Activated naive CD8-positive, alpha-beta T cell treated with anti-CD3 and anti-CD28 coated beads, Interleukin-2, amount 50 U/mL, for 24 hours (primary cell): ENCODE measurements around the gene VTA1.
A peak's percentile ranks its signal among the peaks of the same experiment; 100 is the strongest.
"Not testable (repeated sequence)": the region's sequence is repeated elsewhere in the genome, so short reads cannot be mapped to it uniquely, and the experiment has no call there.

ENCODE experiments used
- ATAC-seq: fragments of 150-1000 bp; cut with Tn5 transposase; one replicate; pipeline ENCODE4 v1.10.0; 2021
- DNase-seq: peaks from one replicate; pipeline ENCODE4 v3.0.0; 2021
- H3K27ac Mint-ChIP-seq: one replicate; pipeline ENCODE4 v1.8.0; 2021; ENCODE audit warnings: mild to moderate bottlenecking, mixed read lengths
- H3K27me3 Mint-ChIP-seq: one replicate; pipeline ENCODE4 v1.8.0; 2021; ENCODE audit warnings: mixed read lengths
- H3K36me3 Mint-ChIP-seq: one replicate; pipeline ENCODE4 v1.8.0; 2021; ENCODE audit warnings: low read depth, mixed read lengths
- H3K4me1 Mint-ChIP-seq: one replicate; pipeline ENCODE4 v1.8.0; 2021; ENCODE audit warnings: mixed read lengths
- H3K4me3 Mint-ChIP-seq: one replicate; pipeline ENCODE4 v1.8.0; 2021; ENCODE audit warnings: mild to moderate bottlenecking, moderate library complexity, mixed read lengths
- H3K9me3 Mint-ChIP-seq: one replicate; pipeline ENCODE4 v1.8.0; 2021; ENCODE audit warnings: mixed read lengths

The VTA1 gene

GRCh38 chr6:142146828-142147662 is at the start of gene VTA1, which contains the start of gene NMBR:
Gene VTA1, plus strand, starts transcription at chr6:142147263. Its CDS starts 25 bp downstream, at chr6:142147288.
Gene NMBR, minus strand, starts transcription at chr6:142147122. Its CDS starts 58,464 bp downstream, at chr6:142088658.
- Mint-ChIP-seq H3K36me3 (peaks cover 11% of the 10 kb centered on the region), H3K9me3 (no peaks in the 10 kb centered on the region), H3K4me1 (peaks cover 62% of the 10 kb centered on the region), H3K27ac (peak within 1 kb of the TSS; percentile 89), H3K27me3 (no peaks in the 10 kb centered on the region), H3K4me3 (peak within 1 kb of the TSS; percentile 96)
- ATAC-seq (peak; percentile 99), DNase-seq (peak; percentile 93)

- H3K27me3 Mint-ChIP-seq, H3K4me3 Mint-ChIP-seq, H3K36me3 Mint-ChIP-seq, ATAC-seq, H3K4me1 Mint-ChIP-seq, H3K9me3 Mint-ChIP-seq, H3K27ac Mint-ChIP-seq, DNase-seq: not testable (repeated sequence)
Measured at GRCh38 chr6:142104820-142105219, 42.2 kb upstream of the VTA1 start.

GRCh38 chr6:142110820-142111219 is 36.2 kb upstream of the VTA1 start:
- not testable (repeated sequence) for H3K36me3 Mint-ChIP-seq, H3K27ac Mint-ChIP-seq, H3K27me3 Mint-ChIP-seq, H3K9me3 Mint-ChIP-seq, H3K4me3 Mint-ChIP-seq, H3K4me1 Mint-ChIP-seq, ATAC-seq, DNase-seq

GRCh38 chr6:142112451-142113061 is 34.5 kb upstream of the VTA1 start:
- ATAC-seq (no peak), DNase-seq (peak; percentile 81)
- Mint-ChIP-seq H3K4me3 (no peak overlapping the region), H3K27me3 (peaks cover 3% of the 10 kb centered on the region), H3K9me3 (no peaks in the 10 kb centered on the region), H3K4me1 (no peaks in the 10 kb centered on the region), H3K27ac (no peak overlapping the region), H3K36me3 (no peaks in the 10 kb centered on the region)

GRCh38 chr6:142117366-142117765 is 29.7 kb upstream of the VTA1 start:
- no peaks in the 10 kb centered on the region for H3K9me3 Mint-ChIP-seq
- ATAC-seq (no peak), DNase-seq (no peak)
- H3K36me3 Mint-ChIP-seq, result no peaks in the 10 kb centered on the region
- no peaks in the 10 kb centered on the region for H3K27me3 Mint-ChIP-seq
- H3K27ac Mint-ChIP-seq, result no peak overlapping the region
- no peaks in the 10 kb centered on the region for H3K4me1 Mint-ChIP-seq
- no peak overlapping the region for H3K4me3 Mint-ChIP-seq

GRCh38 chr6:142118328-142118727 is 28.7 kb upstream of the VTA1 start:
- Mint-ChIP-seq H3K27ac (no peak overlapping the region), H3K27me3 (peaks cover 2% of the 10 kb centered on the region), H3K4me3 (no peak overlapping the region), H3K4me1 (no peaks in the 10 kb centered on the region), H3K36me3 (no peaks in the 10 kb centered on the region), H3K9me3 (no peaks in the 10 kb centered on the region)
- no peak for DNase-seq
- no peak for ATAC-seq

GRCh38 chr6:142118925-142119324 is 28.1 kb upstream of the VTA1 start:
- Mint-ChIP-seq H3K27me3 (peaks cover 2% of the 10 kb centered on the region), H3K4me3 (no peak overlapping the region), H3K4me1 (no peaks in the 10 kb centered on the region), H3K36me3 (no peaks in the 10 kb centered on the region), H3K27ac (no peak overlapping the region), H3K9me3 (no peaks in the 10 kb centered on the region)
- DNase-seq (no peak), ATAC-seq (no peak)

- no peaks in the 10 kb centered on the region for H3K4me1 Mint-ChIP-seq
- no peak for ATAC-seq
Measured at GRCh38 chr6:142121342-142121741, 25.7 kb upstream of the VTA1 start.

GRCh38 chr6:142130814-142131213 is 16.2 kb upstream of the VTA1 start:
- H3K27me3 Mint-ChIP-seq, result peaks cover 8% of the 10 kb centered on the region

More at GRCh38 chr6:142121342-142121741, 25.7 kb upstream of the VTA1 start:
- peaks cover 2% of the 10 kb centered on the region for H3K27me3 Mint-ChIP-seq
- no peak overlapping the region for H3K27ac Mint-ChIP-seq
- H3K9me3 Mint-ChIP-seq, result no peaks in the 10 kb centered on the region
- no peaks in the 10 kb centered on the region for H3K36me3 Mint-ChIP-seq
- no peak overlapping the region for H3K4me3 Mint-ChIP-seq
- no peak for DNase-seq

GRCh38 chr6:142132625-142133024 is 14.4 kb upstream of the VTA1 start, which contains the start of gene GJE1:
Gene GJE1, plus strand, starts transcription at chr6:142132925. Its CDS starts 234 bp downstream, at chr6:142133159.
- Mint-ChIP-seq H3K4me3 (no peak within 1 kb of the TSS), H3K27ac (no peak within 1 kb of the TSS), H3K9me3 (no peaks in the 10 kb centered on the region), H3K36me3 (no peaks in the 10 kb centered on the region), H3K4me1 (no peaks in the 10 kb centered on the region), H3K27me3 (peaks cover 11% of the 10 kb centered on the region)
- ATAC-seq (no peak), DNase-seq (no peak)

More at GRCh38 chr6:142130814-142131213, 16.2 kb upstream of the VTA1 start:
- DNase-seq, result no peak
- no peaks in the 10 kb centered on the region for H3K9me3 Mint-ChIP-seq
- H3K36me3 Mint-ChIP-seq, result no peaks in the 10 kb centered on the region
- H3K27ac Mint-ChIP-seq, result no peak overlapping the region
- H3K4me3 Mint-ChIP-seq, result no peak overlapping the region
- no peak for ATAC-seq
- no peaks in the 10 kb centered on the region for H3K4me1 Mint-ChIP-seq

GRCh38 chr6:142138876-142139275 is 8.2 kb upstream of the VTA1 start:
- DNase-seq (no peak), ATAC-seq (no peak)
- Mint-ChIP-seq H3K27me3 (peaks cover 13% of the 10 kb centered on the region), H3K36me3 (no peaks in the 10 kb centered on the region), H3K27ac (no peak overlapping the region), H3K4me1 (no peaks in the 10 kb centered on the region), H3K4me3 (no peak overlapping the region), H3K9me3 (no peaks in the 10 kb centered on the region)

GRCh38 chr6:142141531-142141930 is 5.5 kb upstream of the VTA1 start:
- H3K27ac Mint-ChIP-seq, DNase-seq, H3K36me3 Mint-ChIP-seq, ATAC-seq, H3K4me3 Mint-ChIP-seq, H3K9me3 Mint-ChIP-seq: not testable (repeated sequence)
- peaks cover 12% of the 10 kb centered on the region for H3K4me1 Mint-ChIP-seq
- H3K27me3 Mint-ChIP-seq, result peaks cover 11% of the 10 kb centered on the region

GRCh38 chr6:142152746-142153145 is 5.7 kb downstream of the VTA1 start:
- no peak overlapping the region for H3K4me3 Mint-ChIP-seq
- no peak for DNase-seq
- no peaks in the 10 kb centered on the region for H3K27me3 Mint-ChIP-seq
- no peak for ATAC-seq
- H3K27ac Mint-ChIP-seq, result peak overlapping the region; percentile 18
- H3K36me3 Mint-ChIP-seq, result peaks cover 9% of the 10 kb centered on the region
- peaks cover 77% of the 10 kb centered on the region for H3K4me1 Mint-ChIP-seq
- no peaks in the 10 kb centered on the region for H3K9me3 Mint-ChIP-seq

GRCh38 chr6:142153196-142153595 is 6.1 kb downstream of the VTA1 start:
- Mint-ChIP-seq H3K4me1 (peaks cover 73% of the 10 kb centered on the region), H3K27ac (peak overlapping the region; percentile 18), H3K4me3 (no peak overlapping the region), H3K36me3 (peaks cover 9% of the 10 kb centered on the region), H3K27me3 (no peaks in the 10 kb centered on the region), H3K9me3 (no peaks in the 10 kb centered on the region)
- ATAC-seq (no peak), DNase-seq (no peak)

GRCh38 chr6:142154336-142154735 is 7.3 kb downstream of the VTA1 start:
- DNase-seq (no peak), ATAC-seq (no peak)
- no peak overlapping the region for H3K4me3 Mint-ChIP-seq
- H3K9me3 Mint-ChIP-seq, result no peaks in the 10 kb centered on the region
- H3K4me1 Mint-ChIP-seq, result peaks cover 64% of the 10 kb centered on the region
- no peaks in the 10 kb centered on the region for H3K27me3 Mint-ChIP-seq
- H3K27ac Mint-ChIP-seq, result no peak overlapping the region
- peaks cover 8% of the 10 kb centered on the region for H3K36me3 Mint-ChIP-seq
